Stimulated activated CD8-positive, alpha-beta memory T cell treated with anti-CD3 and anti-CD28 coated beads, Interleukin-7, amount 100 ng/mL, for 48 hours (primary cell): ENCODE results near the gene DOCK4.
"Not testable (repeated sequence)": the region's sequence is repeated elsewhere in the genome, so short reads cannot be mapped to it uniquely, and the experiment has no call there.

ENCODE experiments used
- DNase-seq, 2 donors: peaks; one replicate each; pipeline ENCODE4 v3.0.0-alpha.2; 2020; ENCODE audit warnings: low read depth in 1 of 2; ENCODE audit errors: extremely low read depth in 1 of 2

The DOCK4 gene

GRCh38 chr7:112206238-112206990, at the start of gene DOCK4, which contains the start of gene ZNF277:
Gene DOCK4, minus strand, starts transcription at chr7:112206399. Its CDS starts 261 bp downstream, at chr7:112206138.
Gene ZNF277, plus strand, starts transcription at chr7:112206695. Its CDS starts 22 bp downstream, at chr7:112206717.
- peak; percentile 97 to 98 for DNase-seq

- DNase-seq: no peak
These were observed 49.2 kb upstream of the DOCK4 start for GRCh38 chr7:112255388-112255720.

DNA sequence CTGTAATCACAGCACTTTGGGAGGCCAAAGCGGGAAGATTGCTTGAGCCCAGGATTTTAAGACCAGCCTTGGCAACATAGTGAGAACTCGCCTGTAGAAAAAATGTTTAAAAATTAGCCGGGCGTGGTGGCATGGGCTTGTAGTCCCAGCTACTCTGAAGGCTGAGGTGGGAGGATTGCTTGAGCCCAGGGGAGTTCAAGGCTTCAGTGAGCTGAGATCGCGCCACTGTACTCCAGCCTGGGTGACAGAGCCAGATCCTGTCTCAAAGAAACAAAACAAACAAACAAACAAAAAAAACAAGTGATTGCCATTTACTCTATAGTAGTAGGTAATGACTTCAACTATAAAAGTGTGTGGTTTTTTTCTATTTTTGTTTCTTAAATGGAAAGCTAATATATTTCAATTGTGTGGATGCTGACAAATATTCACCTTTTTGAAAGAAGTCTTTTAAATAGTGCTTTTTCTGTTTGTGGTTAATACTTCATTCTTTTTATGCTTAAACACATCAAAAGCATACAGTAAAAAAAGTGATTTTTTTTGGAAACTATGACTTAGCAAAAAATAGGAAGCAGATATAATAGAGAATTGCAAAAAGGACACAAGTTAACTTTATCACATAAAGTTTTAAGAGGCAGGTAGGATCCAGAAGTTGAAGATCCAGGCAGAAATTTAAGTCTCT, 48.6 kb upstream of the DOCK4 start:
- no peak for DNase-seq

GRCh38 chr7:112254156-112254555, 48.0 kb upstream of the DOCK4 start:
- no peak for DNase-seq

- no peak for DNase-seq
These were observed 46.5 kb upstream of the DOCK4 start for GRCh38 chr7:112252691-112253090.

DNA sequence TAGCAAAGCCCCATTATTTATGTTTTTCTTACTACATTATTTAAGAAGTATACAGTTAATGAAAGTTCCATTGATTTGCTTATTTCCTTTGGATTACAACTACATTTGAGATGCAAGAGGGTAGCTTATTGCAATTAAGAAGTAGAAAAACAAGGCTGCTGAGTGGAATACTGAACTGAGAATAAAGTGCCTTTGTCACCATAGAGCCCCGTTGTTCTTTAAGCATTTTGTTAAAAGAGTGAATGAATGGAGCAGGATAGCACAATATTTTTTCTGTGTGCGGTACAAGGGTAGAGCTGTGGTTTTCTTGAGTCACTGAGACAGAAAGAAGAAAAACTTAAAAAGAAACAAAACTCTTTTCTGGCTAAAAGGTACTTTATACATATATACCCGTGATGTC, 45.9 kb upstream of the DOCK4 start:
- DNase-seq: no peak

GRCh38 chr7:112249967-112250366, 43.8 kb upstream of the DOCK4 start:
- DNase-seq: not testable (repeated sequence)

- no peak for DNase-seq
These were observed 42.4 kb upstream of the DOCK4 start for GRCh38 chr7:112248598-112248997.

DNA sequence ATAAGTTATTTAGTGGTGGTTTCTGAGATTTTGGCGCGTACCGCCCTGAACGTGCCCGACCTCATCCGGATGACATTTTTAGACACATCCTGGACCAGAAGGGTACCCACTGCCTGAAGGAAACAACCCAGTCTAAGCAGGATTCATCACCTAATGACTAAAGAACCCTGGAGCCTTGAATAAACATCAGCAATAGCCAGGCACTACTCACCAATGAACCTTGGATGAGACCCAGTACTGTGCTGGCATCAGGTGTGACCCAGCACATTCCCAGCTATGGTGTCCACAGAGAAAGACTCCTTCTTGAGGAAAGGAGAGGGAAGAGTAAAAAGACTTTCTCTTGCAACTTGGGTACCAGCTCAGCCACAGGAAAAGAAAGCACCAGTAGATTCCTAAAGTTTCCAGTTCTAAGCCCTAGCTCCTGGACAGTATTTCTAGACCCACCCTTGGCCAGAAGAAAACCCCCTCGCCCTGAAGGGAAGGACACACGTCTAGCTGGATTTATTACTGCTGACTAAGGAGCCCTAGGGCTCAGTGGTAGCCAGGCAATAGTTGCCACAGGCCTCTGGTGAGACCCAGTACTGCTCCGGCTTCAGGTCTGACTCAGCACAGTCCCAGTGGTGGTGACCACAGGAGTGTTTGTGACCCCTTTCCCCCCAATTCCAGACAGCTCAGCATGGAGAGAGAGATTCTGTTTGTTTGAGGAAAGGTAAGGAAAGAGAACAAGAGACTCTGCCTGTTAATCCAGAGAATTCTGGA, 32.8 kb upstream of the DOCK4 start:
- DNase-seq: no peak

DNA sequence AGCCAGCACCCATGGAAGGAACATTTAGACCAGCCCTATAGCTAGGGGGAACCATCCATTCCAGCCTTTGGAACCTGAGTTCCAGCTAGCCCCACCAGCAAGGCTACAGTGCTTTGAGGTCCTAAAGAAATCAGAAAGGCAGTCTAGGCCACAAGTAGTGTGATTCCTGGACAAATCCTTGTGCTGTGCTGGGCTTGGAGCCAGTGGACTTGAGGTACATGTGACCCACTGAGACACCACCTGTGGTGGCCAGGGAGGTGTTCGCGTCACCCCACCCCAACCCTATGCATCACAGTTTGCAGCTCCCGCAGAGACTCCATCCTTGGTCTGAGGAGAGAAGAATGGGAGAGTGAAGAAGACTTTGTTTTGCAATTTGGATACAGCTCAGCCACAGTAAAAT, 32.1 kb upstream of the DOCK4 start:
- DNase-seq: no peak

DNA sequence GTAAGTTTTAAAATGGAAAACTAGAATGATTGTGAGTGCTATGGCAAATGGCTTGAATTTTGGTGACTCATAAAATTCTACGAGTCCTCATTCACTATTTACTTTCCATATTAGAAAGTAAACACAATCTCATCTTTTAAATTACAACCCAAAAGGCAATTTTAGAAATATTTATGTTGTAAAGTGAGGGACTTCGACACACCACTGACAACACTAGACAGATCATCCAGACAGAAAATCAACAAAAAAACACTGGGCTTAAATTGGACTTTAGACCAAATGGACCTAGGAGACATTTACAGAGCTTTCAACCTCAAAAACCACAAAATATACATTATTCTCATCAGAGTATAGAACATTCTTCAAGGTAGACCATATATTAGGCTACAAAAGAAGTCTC, 30.4 kb upstream of the DOCK4 start:
- no peak for DNase-seq

- no peak for DNase-seq
These were observed 27.9 kb upstream of the DOCK4 start for GRCh38 chr7:112234147-112234546.

DNA sequence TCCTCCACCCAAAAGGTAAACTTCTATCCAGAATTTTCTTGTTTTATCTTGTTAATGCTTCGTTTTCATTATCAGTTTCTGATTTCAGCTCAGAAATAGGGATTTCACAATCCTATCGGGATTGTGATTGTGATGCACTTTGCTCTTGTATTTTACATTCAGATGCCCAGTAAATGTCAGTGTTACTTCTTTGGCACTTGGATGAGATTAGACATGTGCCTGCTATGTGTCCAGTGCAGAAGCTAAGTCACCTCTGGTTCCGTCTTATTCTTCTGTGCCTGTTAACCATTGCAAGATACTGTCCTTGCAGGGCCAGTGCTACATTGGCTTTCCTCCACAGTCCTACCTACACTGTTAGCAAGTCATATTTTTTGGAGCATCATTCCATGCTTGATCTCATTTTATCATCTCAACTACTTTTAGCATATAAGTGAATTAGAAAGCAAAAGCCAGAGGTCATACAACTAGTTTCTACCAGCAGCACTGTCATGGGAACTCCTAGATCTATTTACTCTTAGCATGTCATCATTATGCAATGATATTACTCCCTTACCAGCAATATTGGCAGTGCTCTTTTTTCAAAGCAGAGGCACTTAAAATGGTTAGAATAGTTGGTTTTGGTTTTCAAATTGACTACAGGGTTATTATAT, 27.0 kb upstream of the DOCK4 start:
- DNase-seq: no peak

DNA sequence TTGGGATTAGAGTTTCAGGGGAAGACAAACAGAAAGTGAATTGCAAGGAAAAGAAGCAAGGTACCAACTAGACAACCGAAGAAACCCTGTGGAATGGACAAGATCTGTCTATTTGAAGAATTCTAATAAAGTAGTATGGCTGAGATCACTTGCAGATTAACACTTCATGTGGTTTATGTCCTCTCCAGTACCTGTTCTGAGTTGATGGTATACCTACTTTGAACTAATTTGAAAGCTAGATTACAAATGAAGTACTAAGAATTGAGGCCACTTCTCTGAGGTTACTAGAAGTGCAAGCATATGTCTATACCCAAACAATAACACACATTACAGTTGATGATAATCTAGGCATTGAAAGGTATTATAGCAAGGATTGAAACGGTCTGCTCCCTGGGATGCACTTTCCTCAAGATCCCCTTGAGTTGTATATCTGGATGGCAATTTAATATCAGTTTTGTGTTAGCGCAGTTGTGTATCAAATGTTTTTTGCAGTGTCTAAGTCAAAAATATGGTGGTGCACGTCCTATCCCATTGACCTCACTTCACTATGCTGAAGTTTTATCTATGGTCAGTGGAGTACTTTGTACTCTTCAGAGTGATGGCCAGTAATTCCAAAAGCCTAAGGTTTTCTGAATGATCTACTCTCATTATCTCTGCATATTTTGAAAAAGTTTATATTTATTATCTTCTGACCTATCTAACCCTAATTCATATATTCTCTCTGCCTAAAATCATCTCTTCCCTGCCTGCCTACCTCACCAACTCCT, 26.2 kb upstream of the DOCK4 start:
- no peak for DNase-seq

DNA sequence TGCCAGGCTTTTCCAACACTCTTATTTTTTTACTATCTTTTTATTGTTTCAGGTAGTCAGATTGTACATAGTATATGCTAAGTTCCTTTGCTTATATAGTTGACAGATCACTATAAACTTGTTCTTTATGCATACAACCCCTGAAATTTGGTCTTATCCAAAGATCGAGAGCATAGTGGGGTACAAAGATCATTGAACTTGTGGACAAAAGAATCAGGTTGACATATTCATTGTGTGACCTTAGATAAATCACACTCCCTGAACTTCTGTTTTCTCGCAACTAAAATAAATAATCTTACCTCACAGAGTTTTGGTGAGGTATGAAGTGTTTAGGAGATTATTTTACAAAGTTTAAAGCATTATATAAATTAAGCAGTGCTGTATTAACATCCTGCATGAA, 22.4 kb upstream of the DOCK4 start:
- no peak for DNase-seq

DNA sequence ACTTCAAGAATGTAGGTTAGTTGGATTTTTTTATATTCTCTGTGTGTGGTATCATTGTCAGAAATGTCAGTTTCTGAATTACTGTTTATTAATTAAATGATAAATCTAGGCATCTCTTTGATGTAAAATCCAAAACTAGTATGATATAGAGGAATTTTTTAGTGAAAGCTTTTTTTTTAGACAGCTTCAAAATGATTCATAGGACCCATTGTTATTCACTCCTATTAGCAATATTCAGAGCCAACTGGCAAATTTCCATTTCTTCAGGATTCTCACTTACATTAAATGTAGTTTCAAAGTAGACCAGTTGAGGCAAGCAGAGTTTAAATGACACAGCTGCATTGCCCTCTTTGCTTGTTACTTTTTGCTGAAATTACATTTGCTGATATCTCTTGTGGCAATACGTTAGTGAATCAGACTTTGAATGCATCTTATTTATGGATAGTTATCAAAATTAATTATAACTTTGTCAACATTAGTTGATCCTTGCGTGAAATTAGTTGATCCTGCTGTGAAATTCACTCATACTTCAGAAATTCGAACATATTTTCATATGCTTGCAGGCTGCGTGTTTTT, 20.6 kb upstream of the DOCK4 start:
- no peak for DNase-seq

- DNase-seq: no peak
These were observed 18.8 kb upstream of the DOCK4 start for GRCh38 chr7:112225006-112225405.

DNA sequence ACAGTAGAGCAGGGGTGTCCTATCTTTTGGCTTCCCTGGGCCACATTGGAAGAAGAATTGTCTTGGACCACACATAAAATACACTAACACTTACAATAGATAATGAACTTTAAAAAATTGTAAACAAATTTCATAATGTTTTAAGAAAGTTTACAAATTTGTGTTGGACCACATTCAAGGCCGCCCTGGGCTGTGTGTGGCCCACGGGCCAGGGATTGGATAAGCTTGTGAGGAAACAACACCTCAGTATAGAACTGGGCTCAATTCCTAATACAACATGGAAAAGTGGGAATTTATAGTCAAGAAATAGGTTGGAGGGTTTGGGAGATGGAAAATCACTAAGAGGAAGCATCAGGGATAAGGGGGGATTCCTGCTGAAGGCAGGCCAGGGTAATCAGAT, 18.0 kb upstream of the DOCK4 start:
- no peak for DNase-seq

GRCh38 chr7:112223310-112223709, 17.1 kb upstream of the DOCK4 start:
- no peak for DNase-seq

DNA sequence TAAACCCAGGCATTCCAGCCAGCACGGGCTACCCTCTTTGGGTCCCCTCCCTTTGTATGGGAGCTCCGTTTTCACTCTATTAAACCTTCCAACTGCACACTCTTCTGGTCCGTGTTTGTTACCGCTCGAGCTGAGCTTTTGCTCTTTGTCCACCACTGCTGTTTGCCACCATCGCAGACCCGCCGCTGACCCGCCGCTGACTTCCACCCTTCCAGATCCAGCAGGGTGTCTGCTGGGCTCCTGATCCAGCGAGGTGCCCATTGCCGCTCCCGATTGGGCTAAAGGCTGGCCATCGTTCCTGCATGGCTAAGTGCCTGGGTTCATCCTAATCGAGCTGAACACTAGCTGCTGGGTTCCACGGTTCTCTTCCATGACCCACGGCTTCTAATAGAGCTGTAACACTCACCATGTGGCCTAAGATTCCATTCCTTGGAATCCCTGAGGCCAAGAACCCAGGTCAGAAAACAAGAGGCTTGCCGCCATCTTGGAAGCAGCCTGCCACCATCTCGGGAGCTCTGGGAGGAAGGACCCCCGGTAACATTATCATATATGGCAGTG, 14.8 kb upstream of the DOCK4 start:
- DNase-seq: no peak
